Stimulated activated CD8-positive, alpha-beta memory T cell treated with anti-CD3 and anti-CD28 coated beads, Interleukin-12 subunit alpha, Interleukin-12 subunit beta, amount 100 ng/mL, for 4 hours (primary cell): Measurements from ENCODE around the gene MPZL3.

ENCODE experiments used
- DNase-seq: peaks from one replicate; pipeline ENCODE4 v3.0.0-alpha.2; 2020; ENCODE audit warnings: low read depth

MPZL3 gene

GRCh38 chr11:118232659-118233058 lies 19.5 kb downstream of the MPZL3 start:
- no peak for DNase-seq

- no peak for DNase-seq
These were observed 20.7 kb downstream of the MPZL3 start for GRCh38 chr11:118231461-118231860.

- DNase-seq: no peak
These were observed 22.1 kb downstream of the MPZL3 start for GRCh38 chr11:118230088-118230487.

DNA sequence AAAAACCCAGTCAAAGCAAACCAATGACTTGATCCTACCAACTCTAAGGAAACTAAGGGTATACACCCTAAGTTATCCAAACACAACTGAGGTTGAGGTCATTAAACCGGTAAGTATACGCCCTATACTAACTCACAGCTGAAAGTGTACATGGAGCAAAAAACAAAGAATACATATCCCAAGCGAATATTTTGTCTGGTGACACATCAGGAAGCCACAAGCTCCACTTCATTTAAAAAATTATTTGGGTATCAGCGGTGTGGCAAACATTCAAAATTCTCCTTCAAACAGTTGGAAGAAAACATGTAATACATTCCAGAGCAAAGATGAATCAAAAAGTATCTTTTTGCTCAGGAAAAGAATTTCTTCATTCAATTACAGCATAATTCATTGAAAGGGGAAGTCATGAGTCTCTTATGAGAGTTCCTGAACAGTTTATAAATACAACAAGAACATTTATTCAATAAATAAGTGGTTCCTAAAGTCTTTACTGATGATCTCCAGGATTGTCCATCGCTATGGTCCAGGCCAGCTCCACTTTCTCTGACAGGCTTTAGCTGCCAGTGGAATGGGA lies 22.8 kb downstream of the MPZL3 start:
- DNase-seq: no peak

DNA sequence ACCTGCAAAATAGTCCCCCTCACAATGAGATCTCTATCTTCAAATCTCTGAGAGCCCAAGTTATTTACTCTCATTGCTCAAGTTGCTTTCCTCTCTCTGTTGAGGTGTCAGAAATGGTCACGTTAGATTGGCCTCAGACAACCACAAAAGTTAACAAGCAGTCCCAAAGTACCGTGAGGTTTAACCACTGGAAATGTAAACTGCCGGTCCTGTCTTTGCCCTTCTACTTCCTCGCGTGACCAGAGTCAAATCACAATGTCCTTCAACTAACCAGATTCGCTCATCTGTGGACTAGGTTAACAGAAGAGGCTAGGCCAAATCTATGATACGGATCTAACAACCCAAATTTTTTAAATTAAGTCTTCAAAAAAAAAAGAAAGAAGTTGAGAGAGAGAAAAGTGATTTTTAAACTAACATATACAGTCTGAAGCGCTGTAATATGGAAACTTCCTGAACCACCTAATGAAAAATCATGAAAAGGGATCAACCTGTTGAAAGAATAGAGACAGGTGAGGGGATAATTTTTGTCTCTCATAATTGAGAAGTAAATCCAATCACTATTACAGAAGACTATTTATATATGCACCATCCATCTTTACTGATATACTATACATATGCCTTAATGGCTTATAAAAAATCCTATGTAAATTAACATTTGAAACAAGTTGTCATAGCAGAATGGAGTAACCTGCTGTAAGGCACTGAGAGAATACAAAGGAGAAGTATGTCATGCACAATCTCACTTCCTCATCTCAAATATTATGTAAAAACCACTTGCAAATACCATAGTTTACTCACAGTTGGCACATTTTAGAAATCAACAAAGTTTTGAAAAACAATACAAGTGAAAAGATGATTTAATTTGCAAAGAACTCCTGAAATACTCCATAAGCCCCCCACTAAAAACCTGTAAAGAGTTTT lies 24.0 kb downstream of the MPZL3 start:
- no peak for DNase-seq

- DNase-seq: no peak
These were observed 25.4 kb downstream of the MPZL3 start for GRCh38 chr11:118226781-118227180.

- DNase-seq: no peak
These were observed 25.9 kb downstream of the MPZL3 start for GRCh38 chr11:118226296-118226695.

DNA sequence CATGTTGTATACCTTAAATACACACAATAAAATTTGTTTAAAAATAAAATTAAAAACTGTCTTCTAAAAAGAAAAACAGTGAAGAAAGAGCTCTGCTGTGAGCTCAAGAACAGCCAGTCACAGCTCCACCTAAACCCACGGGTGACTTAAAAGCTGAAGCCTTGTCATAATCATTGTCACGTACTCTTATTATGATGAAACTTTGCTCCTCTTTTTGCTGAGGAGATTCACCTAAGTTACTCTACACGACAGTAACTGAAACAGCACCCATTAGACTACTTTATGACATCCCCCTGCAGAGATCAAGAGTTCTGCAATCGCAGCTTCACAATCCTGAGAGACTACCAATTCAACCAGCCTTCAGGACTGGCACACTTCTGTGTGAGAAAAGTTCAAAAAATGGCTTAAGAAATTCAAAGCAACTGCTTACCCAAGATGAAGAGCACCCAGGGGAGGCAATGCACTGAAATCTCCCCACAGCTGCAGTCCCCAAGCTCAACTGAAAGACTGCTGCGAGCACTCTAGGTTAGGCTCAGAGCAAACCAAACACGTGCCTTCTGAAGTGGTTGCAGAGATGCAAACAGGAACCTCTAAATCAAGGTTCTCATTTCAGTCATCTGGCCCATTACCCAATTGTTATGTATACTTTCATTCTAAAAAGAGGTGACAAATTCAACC lies 27.5 kb downstream of the MPZL3 start, which contains the start of gene JAML:
TSS of gene JAML (minus strand) at position 501 of the 678 bp plus-strand sequence. CDS start 10,145 bp downstream, outside the sequence.
- no peak for DNase-seq

DNA sequence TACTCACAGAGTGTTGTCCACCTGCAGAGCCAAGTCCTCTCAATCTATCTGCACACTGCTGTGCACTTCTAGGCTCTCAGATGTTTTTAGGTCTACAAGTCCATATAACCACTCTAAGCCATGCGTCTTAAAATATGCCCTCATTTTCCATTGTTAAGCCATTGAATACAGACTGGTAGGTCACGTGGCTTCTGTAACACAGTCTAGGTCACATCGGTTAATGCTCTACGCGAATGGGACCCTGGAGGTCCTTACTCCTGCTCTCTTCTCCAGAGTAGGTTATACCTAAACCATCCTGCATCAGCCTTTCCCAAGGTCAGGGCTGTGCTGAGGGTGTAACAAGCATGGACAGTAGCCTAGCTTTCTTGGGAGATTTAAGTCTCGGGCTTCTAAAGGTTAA lies 28.2 kb downstream of the MPZL3 start:
- DNase-seq: no peak

GRCh38 chr11:118223570-118223969 lies 28.6 kb downstream of the MPZL3 start:
- no peak for DNase-seq

DNA sequence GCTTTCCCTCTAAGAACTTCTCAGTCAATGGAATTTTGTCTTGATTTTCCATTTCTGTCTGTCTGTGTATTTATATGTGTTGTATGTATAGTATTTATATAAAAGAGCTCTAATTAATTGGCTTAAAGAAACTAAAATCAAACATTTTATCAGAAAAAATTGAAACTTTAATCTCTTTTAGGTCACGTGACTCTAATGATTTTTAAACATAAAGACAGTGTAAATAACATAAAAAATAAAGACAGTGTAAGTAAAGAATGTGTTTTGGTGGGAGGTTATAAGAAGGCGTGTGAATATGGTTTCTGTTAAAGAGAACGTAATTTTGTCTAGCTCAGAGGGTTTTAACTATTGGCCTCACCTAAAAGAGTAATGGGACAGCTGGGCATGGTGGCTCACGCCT lies 29.7 kb downstream of the MPZL3 start:
- no peak for DNase-seq

DNA sequence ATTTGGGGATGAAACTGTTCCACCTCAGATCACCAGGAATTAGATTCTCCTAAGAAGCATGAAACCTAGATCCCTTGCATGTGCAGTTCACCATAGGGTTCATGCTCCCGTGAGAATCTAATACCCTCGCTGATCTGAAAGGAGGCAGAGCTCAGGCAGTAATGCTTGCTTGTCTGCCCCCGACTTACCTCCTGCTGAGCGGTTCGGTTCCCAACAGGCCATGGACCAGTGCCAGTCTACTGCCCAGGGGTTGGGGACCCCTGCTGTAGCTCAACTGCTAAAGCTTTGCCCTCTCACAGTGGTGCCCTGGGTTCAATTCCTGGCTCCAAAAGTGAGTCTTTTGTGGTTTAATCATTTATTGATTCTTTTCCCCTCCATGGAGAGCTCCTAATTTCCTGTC lies 30.7 kb downstream of the MPZL3 start:
- DNase-seq: no peak

GRCh38 chr11:118219732-118220131 lies 32.4 kb downstream of the MPZL3 start:
- DNase-seq: no peak

DNA sequence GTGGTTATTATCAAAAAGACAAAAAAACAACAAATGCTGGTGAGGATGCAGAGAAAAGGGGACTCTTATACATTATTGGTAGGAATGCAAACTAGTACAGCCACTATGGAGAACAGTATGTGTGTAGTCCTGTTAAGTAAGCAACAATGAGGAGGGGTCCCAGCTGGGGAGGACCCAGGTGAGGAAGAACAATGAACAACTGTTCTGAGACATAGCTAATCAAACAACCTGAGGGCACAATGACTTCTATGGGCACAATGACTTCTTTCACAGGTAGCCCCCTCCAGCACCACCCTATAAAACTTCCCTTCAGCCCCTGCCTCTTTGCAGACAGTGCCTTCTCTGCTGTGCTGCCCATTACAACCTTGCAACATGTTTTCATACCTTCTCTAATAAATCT lies 32.9 kb downstream of the MPZL3 start:
- DNase-seq: no peak

GRCh38 chr11:118217575-118217974 lies 34.6 kb downstream of the MPZL3 start:
- DNase-seq: no peak

DNA sequence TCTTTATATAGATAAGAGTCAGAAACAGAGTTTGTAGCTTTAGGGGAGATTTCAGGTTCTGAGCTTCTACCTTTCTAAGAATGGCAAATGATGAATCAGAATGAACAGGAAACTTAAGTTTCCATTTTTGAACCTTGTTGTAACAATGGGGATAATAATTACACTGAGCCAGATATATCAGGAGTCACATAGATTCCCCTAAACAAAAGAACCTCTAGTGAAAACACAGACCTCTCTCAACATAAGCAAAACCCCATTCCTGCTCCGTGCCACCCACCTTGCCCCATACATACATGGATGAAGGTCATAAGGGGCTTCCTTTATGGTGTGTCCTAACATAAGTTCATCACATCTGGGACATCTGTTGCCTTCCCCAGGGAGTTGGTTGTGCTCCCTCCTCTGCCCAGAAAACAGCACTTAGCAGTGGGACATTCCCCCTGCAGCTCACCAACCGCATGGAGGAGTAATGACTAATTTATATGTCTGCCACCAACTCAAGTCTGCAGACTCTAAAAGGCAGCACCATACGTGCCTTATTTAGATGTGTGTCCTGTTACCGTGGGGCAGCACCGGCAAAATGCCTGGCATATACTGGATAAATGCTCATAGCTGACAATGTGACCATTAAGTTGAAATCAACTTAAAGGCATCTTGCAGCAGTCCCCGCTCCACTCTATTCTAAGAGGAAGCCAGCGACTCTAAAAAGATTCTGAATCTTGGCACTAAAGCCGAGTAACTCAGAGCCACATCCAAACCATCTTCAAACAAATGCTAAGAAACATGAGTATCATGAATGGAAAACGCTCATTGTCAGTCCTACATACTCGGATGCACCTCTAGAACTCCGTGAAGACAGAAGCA lies 35.3 kb downstream of the MPZL3 start:
- no peak for DNase-seq

DNA sequence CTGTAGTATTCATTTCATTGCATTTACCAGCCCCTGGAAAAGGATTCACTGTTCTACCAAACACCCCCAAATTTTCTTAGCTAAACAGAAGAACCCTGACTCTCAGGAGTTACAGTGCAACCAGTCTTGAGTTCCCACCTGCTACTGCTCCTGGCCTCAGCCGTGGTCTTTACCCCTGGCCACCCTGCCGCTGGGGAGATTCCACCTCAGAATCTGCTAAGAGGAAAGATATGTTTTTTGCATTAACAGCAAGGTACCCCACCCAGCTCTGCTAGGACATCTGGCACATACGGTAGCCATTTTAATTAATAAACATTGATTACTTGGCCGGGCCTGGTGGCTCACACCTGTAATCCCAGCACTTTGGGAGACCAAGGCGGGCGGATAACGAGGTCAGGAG lies 36.4 kb downstream of the MPZL3 start:
- no peak for DNase-seq

DNA sequence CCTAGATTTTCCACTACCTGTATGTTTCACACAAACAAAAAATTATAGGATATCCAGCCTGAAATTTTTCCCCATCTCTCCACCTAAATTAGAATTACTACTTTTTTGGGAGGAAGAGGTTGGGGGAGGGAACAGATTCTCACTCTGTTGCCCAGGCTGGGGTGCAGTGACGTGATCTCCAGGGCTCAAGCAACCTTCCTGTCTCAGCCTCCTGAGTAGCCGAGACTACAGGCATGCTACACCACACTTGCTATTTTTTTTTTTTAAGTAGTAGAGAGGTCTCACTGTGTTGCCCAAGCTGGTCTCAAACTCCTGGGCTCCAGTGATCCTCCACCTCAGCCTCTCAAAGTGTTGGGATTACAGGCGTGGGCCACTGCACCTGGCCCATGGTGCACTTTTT lies 36.9 kb downstream of the MPZL3 start:
- DNase-seq: no peak

- no peak for DNase-seq
These were observed 37.8 kb downstream of the MPZL3 start for GRCh38 chr11:118214210-118214914.

GRCh38 chr11:118213781-118214180 lies 38.4 kb downstream of the MPZL3 start:
- no peak for DNase-seq

GRCh38 chr11:118213201-118213600 lies 39.0 kb downstream of the MPZL3 start:
- DNase-seq: no peak
